ENCODE data around the gene ATP1A3. TPM values are rescaled to one million over a fixed set of nuclear protein-coding genes. Genes with fewer than 3 reads are reported as not detected.

Gene ATP1A3
- polyA plus RNA-seq, 1 of the 3 experiments (the other 2 are of a cell fraction), result 0.77 TPM

- ChIA-PET POLR2A (no interaction called here), CTCF (interaction anchor here (1.1 to 3.4 kb wide), 6 partner anchors 8 to 93 kb away, joined by 3 to 15 read pairs (median 9); partner anchors contain the start of genes RABAC1 and RPS19)
- H3K36me3 ChIP-seq (replicated peaks in 1 of 2; ENCODE audit: control insufficient read depth in 1 of 2, insufficient read depth in 2 of 2, low read length in 1 of 2), result no peaks in the 10 kb centered on the region
- TF ChIP-seq JUND (IDR thresholded peaks at IDR 0.05), result no peak
- no peak for TF ChIP-seq RAD21 (IDR thresholded peaks at IDR 0.05; ENCODE audit: low read length)
- no peak for TF ChIP-seq RCOR1 (IDR thresholded peaks at IDR 0.05; ENCODE audit: low read length)
- no peak for TF ChIP-seq ZBTB33 (IDR thresholded peaks at IDR 0.05; ENCODE audit: borderline replicate concordance, low read depth)
- TF ChIP-seq NRF1 (IDR thresholded peaks at IDR 0.05; ENCODE audit: low read depth, low read length), result no peak
- no peak for TF ChIP-seq FOXJ3 (CRISPR knock-in tag; IDR thresholded peaks at IDR 0.05)
- DNase-seq, result no peak
- H3K79me2 ChIP-seq (ENCODE audit: insufficient read depth), result no peaks in the 10 kb centered on the region
- H3K9me3 ChIP-seq, result no peaks in the 10 kb centered on the region
- H3K9ac ChIP-seq, result no peak overlapping the region
- WGBS (ENCODE audit: low lambda C conversion rate), result 86% methylated on average over 9 of the region's 9 CpGs
- no peak overlapping the region for H2AFZ ChIP-seq (ENCODE audit: low read depth)
- H3K9me2 ChIP-seq, result no peaks in the 10 kb centered on the region
- no peaks in the 10 kb centered on the region for H4K20me1 ChIP-seq (ENCODE audit: insufficient read depth)
- H3K4me3 ChIP-seq (ENCODE audit: low read depth in 2 of 2, low read length in 1 of 2), result no peak overlapping the region
- no peak overlapping the region for H3K4me2 ChIP-seq
- H3K4me1 ChIP-seq (ENCODE audit: control insufficient read depth in 1 of 2, insufficient read depth in 2 of 2, low read depth in 1 of 2, low read length in 1 of 2), result no peaks in the 10 kb centered on the region; a peak in 1 of 4 replicates
- H3K27me3 ChIP-seq (ENCODE audit: insufficient read depth), result no peaks in the 10 kb centered on the region
- no peaks in the 10 kb centered on the region for H3F3A ChIP-seq (replicated peaks; ENCODE audit: insufficient read depth)
- H3K27ac ChIP-seq (ENCODE audit: low read depth in 2 of 2, low read length in 1 of 2), result no peak overlapping the region
Measured at GRCh38 chr19:41941410-41942202, 52.4 kb downstream of the ATP1A3 start.

- 34% methylated on average over 38 of the region's 53 CpGs for WGBS (ENCODE audit: low lambda C conversion rate)
- Histone ChIP-seq H3K27ac (ENCODE audit: low read depth in 2 of 2, low read length in 1 of 2) (no peak overlapping the region; a peak in 1 of 4 replicates), H3K4me3 (ENCODE audit: low read depth in 2 of 2, low read length in 1 of 2) (peak overlapping the region; percentile 35 to 42; a peak in 3 of 4 replicates), H3K4me2 (peak overlapping the region; percentile 50; the same call in 1 of the 2 replicates), H3K9ac (no peak overlapping the region; the same call in 1 of the 2 replicates), H3F3A (replicated peaks; ENCODE audit: insufficient read depth) (no peaks in the 10 kb centered on the region), H2AFZ (ENCODE audit: low read depth) (no peak overlapping the region; the same call in 1 of the 2 replicates), H3K79me2 (ENCODE audit: insufficient read depth) (no peaks in the 10 kb centered on the region), H3K9me2 (no peaks in the 10 kb centered on the region), H3K36me3 (replicated peaks in 1 of 2; ENCODE audit: control insufficient read depth in 1 of 2, insufficient read depth in 2 of 2, low read length in 1 of 2) (no peaks in the 10 kb centered on the region), H3K4me1 (ENCODE audit: control insufficient read depth in 1 of 2, insufficient read depth in 2 of 2, low read depth in 1 of 2, low read length in 1 of 2) (no peaks in the 10 kb centered on the region; a peak in 1 of 4 replicates), H3K9me3 (no peaks in the 10 kb centered on the region), H4K20me1 (ENCODE audit: insufficient read depth) (no peaks in the 10 kb centered on the region), H3K27me3 (ENCODE audit: insufficient read depth) (no peaks in the 10 kb centered on the region)
- TF ChIP-seq PBX3 (IDR thresholded peaks at IDR 0.05) (0 out of 2 replicates have a peak, but pooled peaks have one; percentile 11), GATA2 (CRISPR knock-in tag; IDR thresholded peaks at IDR 0.05) (no peak)
- ChIA-PET CTCF (interaction anchor here (1.1 to 3.4 kb wide), 5 partner anchors 9 to 94 kb away, joined by 3 to 15 read pairs (median 9); partner anchors contain the start of gene RABAC1), POLR2A (interaction anchor here (1.6 kb wide), 1 partner anchor 81 kb away, joined by 5 read pairs; the partner anchor contains the start of gene RPS19)
- DNase-seq, result peak; percentile 69
Measured at GRCh38 chr19:41940731-41941409, 53.2 kb downstream of the ATP1A3 start.

Measured in SK-N-SH (cell line).